Kidney (tissue), 14 donors: ENCODE results near the gene EEIG1. TPM values are rescaled to one million over a fixed set of nuclear protein-coding genes. Genes with fewer than 3 reads are reported as not detected.

Experiments used
- DNase-seq, 5 donors: peaks; one replicate each; pipeline ENCODE4 v3.0.0-alpha.2; 2013 to 2020
- FAIRE-seq: peaks from 2 replicates; lab custom pipeline; 2012; peaks lifted over from hg19 to GRCh38; lab: Jason Lieb, UNC
- H3K27ac ChIP-seq, 2 donors: one replicate each; pipeline ENCODE4 v1.7.0; 2013; ENCODE audit warnings: low read depth in 2 of 2, low read length in 2 of 2, inconsistent platforms in 1 of 2
- H3K27me3 ChIP-seq: one replicate; pipeline ENCODE4 v1.7.1; 2013; ENCODE audit warnings: low read length, inconsistent platforms; ENCODE audit not compliant: control insufficient read depth, insufficient read depth
- H3K36me3 ChIP-seq, 3 donors: one replicate each; pipeline versions ENCODE4 v1.7.0 to v1.7.1; 2013; ENCODE audit warnings: low read length in 3 of 3, control low read depth in 1 of 3, inconsistent platforms in 1 of 3; ENCODE audit not compliant: insufficient read depth in 3 of 3, control insufficient read depth in 2 of 3
- H3K4me1 ChIP-seq, 3 donors: one replicate each; pipeline versions ENCODE4 v1.7.0 to v1.7.1; 2013; ENCODE audit warnings: low read length in 3 of 3, inconsistent platforms in 1 of 3, low read depth in 1 of 3; ENCODE audit not compliant: control insufficient read depth in 2 of 3, insufficient read depth in 2 of 3
- H3K4me3 ChIP-seq, 3 donors: one replicate each; pipeline versions ENCODE4 v1.7.0 to v1.8.1; 2013; ENCODE audit warnings: low read length in 3 of 3, control low read depth in 1 of 3, inconsistent platforms in 1 of 3
- H3K9ac ChIP-seq, 3 donors: one replicate each; pipeline versions ENCODE4 v1.7.0 to v1.7.1; 2013; ENCODE audit warnings: low read length in 3 of 3, control low read depth in 1 of 3, inconsistent platforms in 1 of 3
- H3K9me3 ChIP-seq, 3 donors: one replicate each; pipeline versions ENCODE4 v1.7.0 to v1.7.1; 2013; ENCODE audit warnings: low read length in 3 of 3, control low read depth in 1 of 3, inconsistent platforms in 1 of 3; ENCODE audit not compliant: control insufficient read depth in 2 of 3, insufficient read depth in 1 of 3
- CTCF ChIP-seq: IDR thresholded peaks from 3 replicates; pipeline ENCODE4 v1.5.1; 2012; ENCODE audit warnings: mild to moderate bottlenecking, moderate library complexity, borderline replicate concordance; ENCODE audit not compliant: insufficient read depth; ENCODE audit errors: extremely low read depth
- intact Hi-C: fragments of 100-400 bp; cut with DNase I; formaldehyde crosslinking; loops from one replicate; pipeline ENCODE4 v1.11.1; 2022
- polyA plus RNA-seq: library from polyadenylated mRNA; stranded (reverse); fragments of 350-450 nt; fragmentation: Illumina TruSeq; extraction: RNeasy Lipid Tissue Mini Kit (QIAGEN cat#74804); gene quantifications from one replicate; pipeline ENCODE4 v1.2.3, GENCODE V29; 2014; ENCODE audit warnings: low read depth, low replicate concordance; ENCODE audit not compliant: insufficient read depth
- total RNA-seq: library from RNA; stranded (reverse); fragmentation: NEBNext Ultra II Directional; extraction: Animal tissue kit (Norgen Biotek cat#: 25700); gene quantifications from one replicate; pipeline ENCODE4 v1.2.1, GENCODE V29; 2021
- donor health status: control.
- donor health status: control.
- donor health status: control.
- donor health status: control.
- donor health status: control.
- donor health status: DM: yes; HTN: yes; CAD: no.
- donor health status: Normal renal cell carcinoma (clear cell type).

EEIG1 gene
- total and polyA plus RNA-seq, 2 donors from 2014 or later = 34.3 to 75.9 TPM

GRCh38 chr9:127960410-127961154, 20.2 kb downstream of the EEIG1 start:
- DNase-seq = no peak
- no peaks in the 10 kb centered on the region for H3K36me3 ChIP-seq
- H3K9ac ChIP-seq = peak overlapping the region in 2 of 3 donors; percentile 27 to 39
- no peaks in the 10 kb centered on the region for H3K27me3 ChIP-seq
- FAIRE-seq = no peak
- TF ChIP-seq CTCF = no peak
- no peaks in the 10 kb centered on the region for H3K9me3 ChIP-seq
- peak overlapping the region; percentile 63 to 84 for H3K27ac ChIP-seq
- H3K4me1 ChIP-seq = peaks cover 0 to 38% (median 30%) of the 10 kb centered on the region in 3 donors
- H3K4me3 ChIP-seq = no peak overlapping the region
- intact Hi-C loops = no loop called here

DNA sequence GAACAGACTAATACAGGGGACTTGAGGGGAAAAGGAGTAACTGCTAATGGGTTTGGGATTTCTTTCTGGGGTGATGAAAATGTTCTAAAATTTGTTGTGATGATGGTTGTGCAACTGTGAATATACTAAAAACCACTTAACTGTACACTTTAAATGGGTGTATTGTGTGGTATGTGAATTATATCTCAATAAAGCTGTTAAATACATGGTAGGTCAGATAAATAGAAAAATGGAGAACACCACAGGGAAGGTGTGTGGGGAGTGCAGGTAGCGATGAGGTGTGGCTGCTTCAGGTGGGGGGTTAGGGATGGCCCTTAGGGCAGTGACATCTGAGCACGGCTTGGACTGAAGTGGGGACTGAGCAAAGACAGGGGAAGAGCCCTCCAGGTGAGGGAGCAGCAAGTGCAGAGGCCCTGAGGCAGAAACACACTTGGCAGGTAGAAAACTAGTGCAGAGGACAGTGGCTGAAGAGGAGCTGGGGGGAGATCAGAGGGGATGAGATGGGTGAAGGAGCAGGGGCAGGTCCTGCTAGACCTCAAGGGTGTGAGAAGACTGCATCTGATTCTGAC, 20.9 kb downstream of the EEIG1 start:
- Histone ChIP-seq H3K27ac (peak overlapping the region; percentile 63 to 84), H3K9me3 (no peaks in the 10 kb centered on the region), H3K9ac (peak overlapping the region in 1 of 3 donors; percentile 27), H3K36me3 (no peaks in the 10 kb centered on the region), H3K27me3 (no peaks in the 10 kb centered on the region), H3K4me1 (peaks cover 0 to 38% (median 34%) of the 10 kb centered on the region in 3 donors), H3K4me3 (no peak overlapping the region)
- FAIRE-seq (no peak), DNase-seq (no peak)
- TF ChIP-seq CTCF = no peak
- intact Hi-C loops = no loop called here

DNA sequence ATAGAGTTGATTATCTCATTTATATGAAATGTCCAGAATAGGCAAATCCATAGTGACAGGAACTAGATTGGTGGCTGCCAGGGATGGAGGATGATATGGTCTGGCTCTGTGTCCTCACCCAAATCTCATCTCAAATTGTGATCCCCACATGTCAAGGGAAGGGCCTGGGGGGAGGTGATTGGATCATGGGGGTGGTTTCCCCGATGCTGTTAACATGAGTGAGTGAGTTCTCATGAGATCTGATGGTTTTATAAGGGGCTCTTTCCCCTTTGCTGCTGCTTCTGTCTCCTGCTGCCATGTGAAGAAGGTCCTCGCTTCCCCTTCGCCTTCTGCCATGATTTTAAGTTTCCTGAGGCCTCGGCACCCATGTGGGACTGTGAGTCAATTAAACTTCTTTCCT, 21.4 kb downstream of the EEIG1 start:
- intact Hi-C loops = no loop called here
- TF ChIP-seq CTCF = no peak
- H3K36me3 ChIP-seq = no peaks in the 10 kb centered on the region

More for the DNA sequence above, 21.4 kb downstream of the EEIG1 start:
- Histone ChIP-seq H3K4me1 (peaks cover 0 to 38% (median 37%) of the 10 kb centered on the region in 3 donors), H3K27ac (peak overlapping the region in 1 of 2 donors; percentile 84), H3K9me3 (no peaks in the 10 kb centered on the region), H3K4me3 (no peak overlapping the region), H3K9ac (no peak overlapping the region), H3K27me3 (no peaks in the 10 kb centered on the region)
- FAIRE-seq (no peak), DNase-seq (no peak)
